Measurements from ENCODE around the gene ZBTB25. TPM values are rescaled to one million over a fixed set of nuclear protein-coding genes. Genes with fewer than 3 reads are reported as not detected.

The ZBTB25 gene
- 7.0 and 11.1 TPM in 2 replicates for total RNA-seq (ENCODE audit: low replicate concordance)

DNA sequence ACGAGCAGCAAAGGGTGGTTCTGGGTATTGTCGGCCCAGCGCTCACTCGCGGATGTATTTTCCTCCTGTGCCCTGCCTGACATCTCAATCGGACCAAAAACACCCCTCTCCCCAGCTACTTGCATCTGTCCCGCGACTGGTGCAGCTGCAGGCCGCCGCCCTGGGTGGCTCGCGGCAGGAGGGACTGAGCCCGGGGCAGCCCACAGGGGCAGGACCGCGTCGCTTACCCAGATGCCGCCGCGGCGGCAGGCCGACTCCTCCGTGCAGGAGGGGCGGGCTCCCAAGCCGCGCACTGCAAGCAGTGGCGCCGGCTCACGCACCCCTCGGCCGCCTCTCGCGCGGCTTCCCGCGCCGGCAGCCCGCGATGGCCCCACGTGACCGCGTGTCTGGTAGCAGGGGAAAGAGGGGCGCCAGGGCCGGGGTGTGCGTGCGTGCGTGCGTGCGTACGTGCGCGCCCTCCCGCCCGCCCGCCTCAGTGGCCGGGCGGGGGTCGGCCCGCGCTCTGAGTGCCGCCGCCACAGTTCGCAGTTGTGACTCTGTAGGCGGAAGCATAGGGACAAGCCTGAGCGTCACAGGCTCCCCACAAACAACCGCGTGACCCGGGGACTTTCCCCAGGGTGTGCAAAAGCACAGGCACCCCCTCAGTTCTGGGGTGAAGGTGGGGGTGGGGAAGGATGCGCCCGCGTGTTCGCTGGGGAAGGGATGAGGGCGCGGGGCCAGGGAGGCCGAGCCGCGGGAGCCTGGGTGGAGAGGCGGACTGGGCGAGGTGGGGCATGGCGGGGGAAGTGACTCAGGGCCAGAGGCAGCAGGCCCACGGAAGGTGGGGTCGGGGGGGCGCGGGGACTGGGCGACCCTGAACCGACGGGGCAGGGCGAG, at the start of gene ZBTB25:
ZBTB25 (minus strand) TSS at position 405 of the 876 bp plus-strand sequence. CDS start 13,305 bp downstream, outside the sequence.
- no peak for TF ChIP-seq CTCF (IDR thresholded peaks at IDR 0.05; ENCODE audit: insufficient read depth, low read length)
- H3K4me3 ChIP-seq (ENCODE audit: low read depth, low read length) = peak within 1 kb of the TSS; percentile 89
- DNase-seq (ENCODE audit: low read depth) = peak; percentile 90

- no peak for TF ChIP-seq CTCF (IDR thresholded peaks at IDR 0.05; ENCODE audit: insufficient read depth, low read length)
- DNase-seq (ENCODE audit: low read depth) = no peak
- H3K4me3 ChIP-seq (ENCODE audit: low read depth, low read length) = no peak overlapping the region
These were observed 47.1 kb upstream of the ZBTB25 start for GRCh38 chr14:64550621-64551333.

DNA sequence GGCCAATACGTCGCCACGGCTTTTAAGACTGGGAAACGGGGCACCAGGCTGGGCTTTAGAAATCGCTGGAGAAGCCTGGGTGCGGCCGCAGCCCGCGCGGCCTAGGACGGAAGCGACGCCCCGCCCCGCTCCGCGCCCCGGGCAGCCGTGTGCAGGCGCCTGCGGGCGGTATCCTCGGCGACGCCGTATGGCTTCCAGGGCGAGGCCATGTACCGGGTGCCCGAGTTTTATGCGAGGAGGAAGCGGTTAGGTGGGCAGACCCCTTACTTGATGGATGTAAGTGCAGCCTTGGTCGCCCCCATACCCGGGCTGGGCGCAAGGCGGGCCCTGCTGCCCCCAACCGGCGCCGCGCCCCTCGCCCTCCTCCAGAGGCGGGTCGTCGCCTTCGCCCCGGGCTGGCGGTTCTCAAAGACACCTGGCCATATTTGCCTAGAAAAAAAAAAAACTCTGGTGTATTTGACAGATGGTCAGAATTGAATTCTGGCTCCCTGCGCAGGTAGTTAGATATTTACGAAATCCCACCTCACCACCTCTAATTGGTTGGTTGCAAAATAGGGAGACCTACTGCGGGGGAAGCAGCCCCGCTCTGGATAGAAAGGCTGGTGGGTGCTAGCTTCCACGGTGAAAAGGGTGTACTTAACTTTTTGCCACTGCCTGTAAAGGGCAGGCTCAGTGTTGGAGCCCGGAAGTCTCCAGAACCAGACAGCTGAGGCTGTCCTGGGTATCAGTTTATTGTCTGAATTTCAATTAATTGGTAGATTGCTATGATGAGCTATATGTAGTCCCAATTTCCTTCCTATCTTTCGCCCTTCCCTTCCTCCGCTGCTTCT, 46.4 kb upstream of the ZBTB25 start, which contains the start of gene PPP1R36:
PPP1R36 (plus strand) TSS at position 171 of the 830 bp plus-strand sequence; CDS start at position 208, 37 bp downstream.
- peak within 1 kb of the TSS; percentile 22 for H3K4me3 ChIP-seq (ENCODE audit: low read depth, low read length)
- DNase-seq (ENCODE audit: low read depth) = no peak

DNA sequence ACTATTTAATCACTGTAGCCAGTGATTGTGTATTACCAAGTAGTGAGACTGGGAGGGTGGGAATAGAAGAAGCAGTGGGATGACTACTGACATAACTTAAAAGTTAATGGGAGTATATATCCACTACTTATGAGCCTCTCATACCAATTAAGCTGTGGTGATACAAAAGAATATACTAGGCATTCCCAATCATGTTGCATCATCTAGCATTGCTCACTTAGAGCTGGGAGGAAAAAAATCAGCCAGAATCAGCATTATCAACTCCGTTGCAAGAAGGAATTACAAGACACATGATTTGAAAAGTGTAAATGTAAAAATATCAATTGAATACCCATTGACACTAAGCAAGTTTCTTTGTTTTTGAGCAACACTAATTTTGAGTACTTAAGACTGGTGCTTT, 45.4 kb upstream of the ZBTB25 start:
- DNase-seq (ENCODE audit: low read depth) = peak; percentile 39
- no peak for TF ChIP-seq CTCF (IDR thresholded peaks at IDR 0.05; ENCODE audit: insufficient read depth, low read length)
- no peak overlapping the region for H3K4me3 ChIP-seq (ENCODE audit: low read depth, low read length)

More for the DNA sequence above, 46.4 kb upstream of the ZBTB25 start, which contains the start of gene PPP1R36:
- TF ChIP-seq CTCF (IDR thresholded peaks at IDR 0.05; ENCODE audit: insufficient read depth, low read length) = no peak

- DNase-seq (ENCODE audit: low read depth) = no peak
- TF ChIP-seq CTCF (IDR thresholded peaks at IDR 0.05; ENCODE audit: insufficient read depth, low read length) = no peak
- no peak overlapping the region for H3K4me3 ChIP-seq (ENCODE audit: low read depth, low read length)
These were observed 41.1 kb upstream of the ZBTB25 start for GRCh38 chr14:64544607-64545312.

- TF ChIP-seq CTCF (IDR thresholded peaks at IDR 0.05; ENCODE audit: insufficient read depth, low read length) = no peak
These were observed 39.2 kb upstream of the ZBTB25 start for GRCh38 chr14:64542836-64543201.

More at GRCh38 chr14:64542836-64543201, 39.2 kb upstream of the ZBTB25 start:
- no peak for DNase-seq (ENCODE audit: low read depth)
- no peak overlapping the region for H3K4me3 ChIP-seq (ENCODE audit: low read depth, low read length)

Measured in fibroblast of the aortic adventitia (primary cell).